ENCODE data around the gene ACOX2. TPM values are rescaled to one million over a fixed set of nuclear protein-coding genes. Genes with fewer than 3 reads are reported as not detected.

ACOX2 gene
- total RNA-seq, 2 donors from 2014 or later, result 19.7 to 42.5 TPM

DNA sequence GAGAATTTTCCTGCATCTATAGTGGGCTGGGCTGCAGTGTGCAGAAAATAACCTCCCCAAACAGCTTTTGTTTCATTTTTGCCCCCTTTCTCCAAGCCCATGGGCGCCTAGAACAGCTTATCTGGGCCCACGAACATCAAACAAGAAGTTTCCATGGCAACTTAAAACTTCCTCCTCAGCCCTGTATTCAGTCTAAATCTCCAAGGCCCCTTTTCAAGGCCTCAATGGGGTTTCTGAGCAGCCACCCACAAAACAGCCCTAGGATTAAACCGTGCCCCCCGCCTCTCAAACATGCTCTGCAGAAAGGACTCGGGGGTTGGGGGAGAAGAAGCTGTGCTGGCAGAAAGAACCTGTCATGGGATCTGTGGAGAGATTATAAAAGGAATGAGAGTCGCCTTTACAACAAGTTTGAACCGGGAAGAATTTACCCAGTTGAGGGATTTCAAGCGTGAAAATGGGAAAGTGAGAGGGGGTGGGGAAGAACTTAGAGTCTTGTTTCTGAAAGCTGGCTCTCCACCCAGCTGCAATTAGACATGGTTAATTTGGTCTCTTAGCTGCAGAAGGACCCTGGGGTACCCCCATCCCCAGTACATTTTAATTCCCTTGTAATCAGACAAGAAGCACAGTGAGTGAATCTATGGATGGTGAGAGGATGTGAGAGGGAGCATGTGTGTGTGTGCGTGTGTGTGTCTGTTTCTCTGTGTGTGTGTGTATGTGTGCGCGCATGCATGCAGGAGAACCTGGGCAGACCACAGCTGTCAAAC lies 44.5 kb upstream of the ACOX2 start:
- Histone ChIP-seq H3K27ac (peak overlapping the region; percentile 6 to 29), H3K36me3 (no peaks in the 10 kb centered on the region), H3K9me3 (no peaks in the 10 kb centered on the region), H3K4me3 (no peak overlapping the region), H3K4me1 (replicated peaks) (peaks cover 14% of the 10 kb centered on the region), H3K27me3 (replicated peaks; ENCODE audit: insufficient read depth) (peaks cover under 1% of the 10 kb centered on the region)
- DNase-seq (ENCODE audit: low spot score), result no peak
- intact Hi-C loops (cut with DNase I), result no loop called here
- TF ChIP-seq POLR2AphosphoS5 (IDR thresholded peaks at IDR 0.05), result peak; percentile 14
- TF ChIP-seq CTCF (IDR thresholded peaks at IDR 0.05), result no peak
- 25% methylated on average over 11 of the region's 11 CpGs for WGBS

DNA sequence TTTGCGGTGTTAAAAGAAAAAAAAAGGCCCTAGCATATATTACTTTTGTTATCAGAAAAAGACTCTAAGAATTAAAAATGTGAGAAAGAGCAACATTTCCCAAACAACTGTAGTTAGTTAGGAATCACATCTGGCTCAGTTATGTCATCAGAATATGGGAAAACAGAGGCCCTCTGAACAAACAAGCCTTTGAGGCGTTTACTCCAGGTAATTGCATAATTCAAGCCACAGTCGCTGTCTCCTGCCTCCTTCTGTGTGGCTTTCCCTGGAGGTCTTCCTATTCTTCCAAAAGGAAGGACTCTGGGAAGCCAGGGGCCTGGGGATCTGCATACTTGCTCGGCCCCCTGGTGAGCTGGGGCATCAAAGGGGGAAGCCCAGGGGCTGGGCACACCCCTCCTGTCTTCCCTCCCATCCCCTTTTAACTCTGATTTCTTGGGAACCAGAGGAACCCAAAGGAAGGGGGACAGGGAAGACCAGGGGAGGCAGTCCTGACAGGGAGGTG lies 43.9 kb upstream of the ACOX2 start:
- H3K4me3 ChIP-seq, result no peak overlapping the region
- peaks cover 14% of the 10 kb centered on the region for H3K4me1 ChIP-seq (replicated peaks)
- no peaks in the 10 kb centered on the region for H3K9me3 ChIP-seq
- 76% methylated on average over 4 of the region's 4 CpGs for WGBS
- TF ChIP-seq POLR2AphosphoS5 (IDR thresholded peaks at IDR 0.05), result no peak
- no peak for TF ChIP-seq CTCF (IDR thresholded peaks at IDR 0.05)
- no peak for TF ChIP-seq POLR2A (IDR thresholded peaks at IDR 0.05)
- DNase-seq (ENCODE audit: low spot score), result no peak
- peak overlapping the region; percentile 6 to 29 for H3K27ac ChIP-seq
- intact Hi-C loops (cut with DNase I), result no loop called here
- no peaks in the 10 kb centered on the region for H3K27me3 ChIP-seq (replicated peaks; ENCODE audit: insufficient read depth)
- H3K36me3 ChIP-seq, result no peaks in the 10 kb centered on the region

GRCh38 chr3:58578873-58579272 lies 41.9 kb upstream of the ACOX2 start:
- TF ChIP-seq POLR2A (IDR thresholded peaks at IDR 0.05) (no peak), POLR2AphosphoS5 (IDR thresholded peaks at IDR 0.05) (no peak), CTCF (IDR thresholded peaks at IDR 0.05) (no peak)
- H3K36me3 ChIP-seq, result no peaks in the 10 kb centered on the region
- DNase-seq (ENCODE audit: low spot score), result no peak
- no peaks in the 10 kb centered on the region for H3K27me3 ChIP-seq (replicated peaks; ENCODE audit: insufficient read depth)
- intact Hi-C loops (cut with DNase I), result no loop called here
- H3K9me3 ChIP-seq, result no peaks in the 10 kb centered on the region
- peaks cover 9% of the 10 kb centered on the region for H3K4me1 ChIP-seq (replicated peaks)
- 95% methylated on average over 5 of the region's 5 CpGs for WGBS
- H3K4me3 ChIP-seq, result no peak overlapping the region
- H3K27ac ChIP-seq, result no peak overlapping the region

- peak within 1 kb of the TSS; percentile 74 to 81 for H3K27ac ChIP-seq
- H3K36me3 ChIP-seq, result no peaks in the 10 kb centered on the region
- no peaks in the 10 kb centered on the region for H3K27me3 ChIP-seq (replicated peaks; ENCODE audit: insufficient read depth)
- 2% methylated on average over 12 of the region's 12 CpGs for WGBS
- TF ChIP-seq POLR2A (IDR thresholded peaks at IDR 0.05), result no peak
- peak; percentile 91 for TF ChIP-seq POLR2AphosphoS5 (IDR thresholded peaks at IDR 0.05)
- TF ChIP-seq CTCF (IDR thresholded peaks at IDR 0.05), result peak in 3 of 4 experiments; percentile 39 to 63 (median 57)
- H3K4me1 ChIP-seq (replicated peaks), result peaks cover 9% of the 10 kb centered on the region
- intact Hi-C loops (cut with DNase I), result loop anchor here (2.0 kb wide), 2 partner anchors 39 to 51 kb away; no protein-coding TSS in a partner anchor
- peak; percentile 86 for DNase-seq (ENCODE audit: low spot score)
- H3K4me3 ChIP-seq, result peak within 1 kb of the TSS; percentile 29
- H3K9me3 ChIP-seq, result no peaks in the 10 kb centered on the region
These were observed 40.4 kb upstream of the ACOX2 start, which contains the start of gene FAM107A for GRCh38 chr3:58577269-58577821. FAM107A (minus strand) TSS chr3:58577391; CDS start chr3:58569860, 7,531 bp downstream.

Measured in prostate gland (tissue), 2 donors.